GM12878 (cell line): ENCODE data around the gene PCDHGB6. TPM values are rescaled to one million over a fixed set of nuclear protein-coding genes. Genes with fewer than 3 reads are reported as not detected.

Source experiments
- ATAC-seq: fragments of 200-7000 bp; cut with Tn5 transposase; 3 replicates; pipeline ENCODE4 v1.9.1; 2020; ENCODE audit warnings: mild to moderate bottlenecking, moderate library complexity
- BruUV-seq: library from RNA; stranded (reverse); fragments of 400-500 nt; replicated peaks from 2 replicates; lab custom pipeline; 2021; lab: Mats Ljungman, UMichigan
- CTCF ChIA-PET: fragments of 300-600 bp; sonication (Branson Sonifier 250); formaldehyde crosslinking; extraction: SDS; loops from one replicate; lab custom pipeline; 2021; ENCODE audit warnings: inconsistent platforms; lab: Yijun Ruan, JAX
- POLR2A ChIA-PET: fragments of 350-600 bp; formaldehyde crosslinking; extraction: SDS; loops from one replicate; lab custom pipeline; 2021; ENCODE audit warnings: inconsistent platforms; lab: Charles Lee
- RAD21 ChIA-PET: fragments of 300-600 bp; sonication (Branson Sonifier 250); formaldehyde crosslinking; loops from one replicate; lab custom pipeline; 2023; ENCODE audit warnings: antibody characterized with exemption; ENCODE audit not compliant: unreplicated experiment; lab: Charles Lee
- SMC1A ChIA-PET: fragments of 300-600 bp; sonication (Branson Sonifier 250); formaldehyde crosslinking; loops from one replicate; lab custom pipeline; 2023; ENCODE audit not compliant: unreplicated experiment, uncharacterized antibody; lab: Charles Lee
- DNase-seq: peaks from one replicate; pipeline ENCODE4 v3.0.0-alpha.2; 2011; ENCODE audit warnings: low read depth, low spot score
- FAIRE-seq: peaks from 3 replicates; lab custom pipeline; 2011; peaks lifted over from hg19 to GRCh38; lab: Jason Lieb, UNC
- H2AFZ ChIP-seq: 2 replicates; pipeline ENCODE4 v1.6.0; 2011; ENCODE audit warnings: low read depth, low read length, control low read depth; ENCODE audit not compliant: control insufficient read depth
- H3K27ac ChIP-seq: 2 replicates; pipeline ENCODE4 v1.5.1; 2011; ENCODE audit warnings: control low read depth; ENCODE audit not compliant: control insufficient read depth, insufficient read depth
- H3K27me3 ChIP-seq, 2 experiments: replicated peaks in 1 of 2; 2 replicates each; pipeline versions ENCODE4 v1.6.0 to v1.6.1; 2011; ENCODE audit warnings: low read length in 1 of 2; ENCODE audit not compliant: control insufficient read depth in 2 of 2, insufficient read depth in 2 of 2
- H3K36me3 ChIP-seq, 2 experiments: 2 replicates each; pipeline ENCODE4 v1.5.1; 2011; ENCODE audit warnings: low read length in 1 of 2; ENCODE audit not compliant: control insufficient read depth in 2 of 2, insufficient read depth in 2 of 2
- H3K4me1 ChIP-seq: 2 replicates; pipeline ENCODE4 v1.6.1; 2011; ENCODE audit warnings: mild to moderate bottlenecking, low read length, moderate library complexity, mixed read lengths; ENCODE audit not compliant: control insufficient read depth, insufficient read depth
- H3K4me2 ChIP-seq: 2 replicates; pipeline ENCODE4 v1.6.0; 2011; ENCODE audit warnings: control low read depth; ENCODE audit not compliant: control insufficient read depth, insufficient read depth
- H3K4me3 ChIP-seq: fragments of 200-600 bp; sonication (generic); 2 replicates; pipeline ENCODE4 v1.5.1; 2016
- H3K79me2 ChIP-seq: 2 replicates; pipeline ENCODE4 v1.6.0; 2011; ENCODE audit warnings: low read length; ENCODE audit not compliant: control insufficient read depth, insufficient read depth
- H3K9ac ChIP-seq: 2 replicates; pipeline ENCODE4 v1.8.0; 2011; ENCODE audit warnings: low read length, control low read depth, mixed read lengths; ENCODE audit not compliant: control insufficient read depth, insufficient read depth
- H3K9me3 ChIP-seq: replicated peaks from 3 replicates; pipeline ENCODE4 v1.5.1; 2011; ENCODE audit warnings: mild to moderate bottlenecking, low read length; ENCODE audit not compliant: control insufficient read depth, insufficient read depth
- H4K20me1 ChIP-seq: 2 replicates; pipeline ENCODE4 v1.6.0; 2011; ENCODE audit not compliant: control insufficient read depth, insufficient read depth
- FOXK2 ChIP-seq: fragments of 450-650 bp; IDR thresholded peaks from 2 replicates; pipeline ENCODE4 v1.6.1; 2017; ENCODE audit warnings: mild to moderate bottlenecking, moderate library complexity
- FOXM1 ChIP-seq: IDR thresholded peaks from 2 replicates; pipeline ENCODE4 v1.6.1; 2012; ENCODE audit warnings: low read depth, mild to moderate bottlenecking, inconsistent platforms, low read length, moderate library complexity
- GABPA ChIP-seq: IDR thresholded peaks from 2 replicates; pipeline ENCODE4 v1.6.1; 2014; ENCODE audit warnings: antibody characterized with exemption, low read depth, mild to moderate bottlenecking, inconsistent platforms
- IKZF2 ChIP-seq, 2 experiments: fragments of 450-650 bp; IDR thresholded peaks; 2 replicates each; pipeline ENCODE4 v1.6.1; 2017; ENCODE audit warnings: mild to moderate bottlenecking in 2 of 2, moderate library complexity in 2 of 2
- JUND ChIP-seq: IDR thresholded peaks from 2 replicates; pipeline ENCODE4 v1.6.1; 2012; ENCODE audit warnings: low read depth, mild to moderate bottlenecking, low read length, improper control_type of control experiment, moderate library complexity
- MXI1 ChIP-seq: fragments of 150-350 bp; IDR thresholded peaks from 2 replicates; pipeline ENCODE4 v1.6.1; 2011; ENCODE audit warnings: low read depth, mild to moderate bottlenecking, inconsistent platforms, low read length, improper control_type of control experiment
- NFYA ChIP-seq: IDR thresholded peaks from 2 replicates; pipeline ENCODE4 v1.6.1; 2011; ENCODE audit warnings: low read depth, mild to moderate bottlenecking, low read length, improper control_type of control experiment, borderline replicate concordance
- PBX3 ChIP-seq: IDR thresholded peaks from 2 replicates; pipeline ENCODE4 v1.6.1; 2011; ENCODE audit warnings: mild to moderate bottlenecking, low read depth, low read length, moderate library complexity; ENCODE audit not compliant: insufficient replicate concordance
- SIX5 ChIP-seq: IDR thresholded peaks from 2 replicates; pipeline ENCODE4 v1.6.1; 2011; ENCODE audit warnings: mild to moderate bottlenecking, low read depth, low read length, moderate library complexity; ENCODE audit not compliant: severe bottlenecking
- SRF ChIP-seq, 2 experiments: IDR thresholded peaks; 2 replicates each; pipeline ENCODE4 v1.6.1; 2011; ENCODE audit warnings: low read depth in 2 of 2, low read length in 2 of 2, mild to moderate bottlenecking in 1 of 2, moderate library complexity in 1 of 2
- WGBS: methylation state at CpG from one replicate; pipeline ENCODE4 v1.1.6; 2016; ENCODE audit warnings: low lambda C conversion rate; ENCODE audit not compliant: insufficient replicate concordance, insufficient coverage; ENCODE audit errors: missing lambda C conversion rate; 5-methylcytosine and 5-hydroxymethylcytosine counted together
- in situ Hi-C: fragments of 300-500 bp; cut with MboI; formaldehyde crosslinking; loops from 9 replicates; pipeline ENCODE4 v1.14.3; 2018; ENCODE audit warnings: mixed read lengths
- intact Hi-C: fragments of 100-400 bp; cut with micrococcal nuclease; formaldehyde crosslinking; loops from one replicate; pipeline ENCODE4 v1.14.2; 2022; ENCODE audit not compliant: unreplicated experiment
- polyA plus RNA-seq, 11 experiments: library from polyadenylated mRNA; depleted of rRNA in 4 of 11; unstranded in 6 of 11; stranded (reverse) in 5 of 11; fragments of >200 nt; fragmentation: Nextera tagmentation in 4 of 11; fragmentation: Illumina TruSeq in 1 of 11; extraction: Ambion mirVana in 4 of 11; extraction: Trizol in 1 of 11; gene quantifications; 1 replicate in 1 of 11; 2 replicates in 10 of 11; pipeline versions ENCODE4 v1.2.1 to v1.2.3, GENCODE V29; 2011 to 2016; ENCODE audit warnings: inconsistent platforms in 2 of 11, missing spikeins in 2 of 11, low read depth in 1 of 11
- total RNA-seq, 4 experiments: library from RNA; depleted of rRNA in 3 of 4; stranded (reverse); fragments of >200 nt in 3 of 4; fragmentation: Illumina TruSeq in 1 of 4; extraction: Trizol in 1 of 4; gene quantifications; 2 replicates each; pipeline versions ENCODE4 v1.2.1 to v1.2.3, GENCODE V29; 2013 to 2021

The PCDHGB6 gene
- total and polyA plus RNA-seq, 10 of the 15 experiments (the other 5 are each of a cell fraction or from before 2014, with no cell fraction given): 0.07 to 1.0 (median 0.31) TPM

GRCh38 chr5:141409598-141410306 is 1.9 kb downstream of the PCDHGB6 start (continued):
- TF ChIP-seq GABPA: no peak

GRCh38 chr5:141411575-141411974 is 3.8 kb downstream of the PCDHGB6 start:
- Histone ChIP-seq H3K36me3 (no peaks in the 10 kb centered on the region), H2AFZ (no peak overlapping the region), H3K9ac (no peak overlapping the region), H3K27me3 (peaks cover 0 to 1% of the 10 kb centered on the region in 2 experiments; a peak in 1 of 4 replicates), H3K27ac (no peak overlapping the region), H3K79me2 (no peaks in the 10 kb centered on the region), H3K4me3 (no peak overlapping the region), H4K20me1 (no peaks in the 10 kb centered on the region), H3K4me1 (no peaks in the 10 kb centered on the region; the same call in 1 of the 2 replicates), H3K9me3 (peaks cover 13% of the 10 kb centered on the region; the same call in 2 of the 3 replicates), H3K4me2 (no peak overlapping the region)
- ATAC-seq (no peak), DNase-seq (no peak), FAIRE-seq (no peak)
- TF ChIP-seq JUND (no peak), NFYA (no peak), SIX5 (no peak), MXI1 (no peak), FOXK2 (no peak), SRF (IDR thresholded peaks at IDR 0.05; ENCODE audit: low read depth in 2 of 2, low read length in 2 of 2) (no peak), FOXM1 (no peak), IKZF2 (IDR thresholded peaks at IDR 0.05) (no peak), PBX3 (no peak)
- no TSS peak for BruUV-seq
- CTCF ChIA-PET: interaction anchor here (1.0 to 4.8 kb wide), 5 partner anchors 10 to 102 kb away, joined by 4 to 41 read pairs (median 27); partner anchors contain the start of genes PCDHGA11, PCDHGA12, PCDHGB3 and PCDHGC3
- SMC1A ChIA-PET: interaction anchor here (2.9 kb wide), 1 partner anchor 10 kb away, joined by 14 read pairs; the partner anchor contains the start of gene PCDHGA11
- RAD21 ChIA-PET: interaction anchor here (0.6 kb wide), 1 partner anchor 41 kb away, joined by 3 read pairs; the partner anchor contains the start of gene PCDHGB3
- in situ Hi-C loops: no loop called here
- intact Hi-C loops: no loop called here
- POLR2A ChIA-PET: no interaction called here
- 96% methylated on average over 3 of the region's 3 CpGs for WGBS
